Measurements from ENCODE around the gene CCDC9B.
A peak's percentile ranks its signal among the peaks of the same experiment; 100 is the strongest.

Gene CCDC9B

DNA sequence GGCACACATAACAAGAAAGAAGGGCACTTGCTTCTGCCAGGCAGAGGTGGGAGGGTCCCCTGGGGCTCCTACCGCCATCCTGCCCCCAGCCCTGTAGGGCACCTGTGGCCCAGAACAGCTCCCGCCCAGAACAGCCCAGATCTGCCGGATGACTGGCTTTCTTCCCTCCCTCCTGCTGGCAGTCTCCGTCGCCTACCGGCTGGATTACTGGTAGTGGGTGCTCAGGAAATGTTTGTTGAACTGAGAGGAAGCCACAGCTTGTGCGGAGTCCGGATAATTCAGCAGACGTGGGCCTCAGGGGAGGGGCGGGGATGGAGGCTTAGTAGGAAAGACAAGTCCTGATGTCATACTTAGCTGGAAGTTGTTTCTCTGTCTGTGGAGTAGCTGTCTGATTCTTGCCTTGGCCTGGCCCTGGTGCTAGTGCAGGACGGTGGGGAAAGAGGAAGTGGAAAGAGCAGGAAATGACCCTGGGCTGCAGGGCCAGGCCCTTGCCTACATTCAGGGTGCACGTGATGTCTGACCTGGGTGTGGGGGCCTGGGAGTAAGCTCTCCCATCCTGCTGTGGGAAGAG lies 6.7 kb downstream of the CCDC9B start:
- Histone ChIP-seq H3K9me3 (ENCODE audit: control insufficient read depth, insufficient read depth, low read length) (no peaks in the 10 kb centered on the region), H3K9ac (ENCODE audit: low read depth, low read length) (no peak overlapping the region), H3K4me1 (ENCODE audit: insufficient read depth, low read length) (peaks cover 5% of the 10 kb centered on the region; the same call in 1 of the 2 replicates), H3K36me3 (ENCODE audit: insufficient read depth, low read length) (no peaks in the 10 kb centered on the region; the same call in 1 of the 2 replicates)

DNA sequence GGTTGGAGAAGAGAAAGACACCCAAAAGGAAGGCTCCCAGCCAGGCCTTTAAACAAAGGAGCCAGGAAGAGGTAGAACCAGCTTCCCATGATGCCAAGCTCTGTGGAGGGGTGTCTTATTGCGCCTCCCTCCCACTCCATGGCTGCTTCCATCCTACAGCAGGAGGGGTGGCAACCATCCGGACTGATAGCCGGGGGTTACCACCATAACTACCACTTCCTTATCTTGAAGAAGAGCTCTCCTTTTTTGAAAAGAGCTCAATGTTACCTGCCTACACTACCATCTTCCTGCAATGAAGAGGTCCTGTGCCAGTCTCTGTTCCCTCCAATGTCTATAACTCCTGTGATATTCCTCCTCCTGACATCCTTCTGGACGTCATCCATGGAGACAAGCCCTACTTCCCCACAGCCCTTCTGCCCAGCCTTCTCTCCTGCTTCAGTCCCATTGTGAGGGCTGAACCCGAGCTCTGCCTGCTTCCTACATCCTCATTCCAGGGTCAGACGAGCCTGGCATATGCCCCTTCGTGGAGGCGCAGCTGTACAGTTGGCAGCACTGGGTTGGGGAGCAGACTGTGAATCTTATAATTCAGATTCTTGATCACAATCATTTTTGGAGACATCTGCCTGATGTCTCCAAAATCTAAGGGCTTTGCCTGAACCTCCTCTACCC lies 8.5 kb downstream of the CCDC9B start:
- H3K4me1 ChIP-seq (ENCODE audit: insufficient read depth, low read length), result peaks cover 17% of the 10 kb centered on the region
- H3K9me3 ChIP-seq (ENCODE audit: control insufficient read depth, insufficient read depth, low read length), result no peaks in the 10 kb centered on the region
- H3K36me3 ChIP-seq (ENCODE audit: insufficient read depth, low read length), result no peaks in the 10 kb centered on the region; the same call in 1 of the 2 replicates
- H3K9ac ChIP-seq (ENCODE audit: low read depth, low read length), result no peak overlapping the region

DNA sequence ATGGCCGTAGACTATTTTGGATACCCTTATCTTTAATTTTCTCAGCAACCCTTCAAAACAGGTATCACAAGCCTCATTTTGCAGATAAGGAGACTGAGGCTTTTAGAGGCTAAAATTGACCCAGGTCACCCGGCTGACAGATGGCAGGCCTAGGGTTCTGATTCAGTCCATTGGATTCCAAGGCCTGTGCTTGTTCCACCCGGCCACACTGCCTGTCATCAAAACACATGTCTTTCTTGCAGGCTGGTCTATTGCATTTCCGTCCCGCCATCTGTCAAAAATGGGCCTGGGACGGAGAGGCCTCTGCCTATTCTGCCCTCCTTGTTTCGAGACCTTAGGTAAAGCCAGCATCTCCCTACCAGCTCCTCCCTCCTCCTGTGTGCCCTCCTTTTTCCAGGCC lies 9.1 kb downstream of the CCDC9B start:
- Histone ChIP-seq H3K4me1 (ENCODE audit: insufficient read depth, low read length) (peaks cover 23% of the 10 kb centered on the region), H3K9ac (ENCODE audit: low read depth, low read length) (no peak overlapping the region), H3K36me3 (ENCODE audit: insufficient read depth, low read length) (no peaks in the 10 kb centered on the region; the same call in 1 of the 2 replicates), H3K9me3 (ENCODE audit: control insufficient read depth, insufficient read depth, low read length) (no peaks in the 10 kb centered on the region)

DNA sequence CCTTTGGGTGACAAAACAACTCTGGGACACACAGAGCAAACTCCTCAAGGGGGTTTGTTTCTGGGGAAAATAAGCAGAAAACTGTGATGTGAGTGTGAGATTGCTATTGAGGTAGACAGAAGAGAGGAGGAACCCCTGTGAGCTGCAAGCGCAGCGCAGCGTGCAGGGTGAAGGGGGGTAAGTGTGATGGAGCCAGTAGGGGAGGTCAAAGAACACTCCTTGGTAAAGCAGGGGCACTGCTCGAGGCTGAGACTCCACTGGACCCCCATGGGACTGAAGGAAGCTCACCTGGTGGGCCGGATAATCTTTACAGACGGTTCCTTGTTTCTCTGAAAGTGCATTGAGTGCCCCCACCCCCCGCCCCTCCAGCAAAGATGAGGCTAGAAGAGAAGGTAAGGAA lies 9.7 kb downstream of the CCDC9B start:
- Histone ChIP-seq H3K36me3 (ENCODE audit: insufficient read depth, low read length) (no peaks in the 10 kb centered on the region; the same call in 1 of the 2 replicates), H3K4me1 (ENCODE audit: insufficient read depth, low read length) (peaks cover 27% of the 10 kb centered on the region), H3K9ac (ENCODE audit: low read depth, low read length) (no peak overlapping the region), H3K9me3 (ENCODE audit: control insufficient read depth, insufficient read depth, low read length) (no peaks in the 10 kb centered on the region)

DNA sequence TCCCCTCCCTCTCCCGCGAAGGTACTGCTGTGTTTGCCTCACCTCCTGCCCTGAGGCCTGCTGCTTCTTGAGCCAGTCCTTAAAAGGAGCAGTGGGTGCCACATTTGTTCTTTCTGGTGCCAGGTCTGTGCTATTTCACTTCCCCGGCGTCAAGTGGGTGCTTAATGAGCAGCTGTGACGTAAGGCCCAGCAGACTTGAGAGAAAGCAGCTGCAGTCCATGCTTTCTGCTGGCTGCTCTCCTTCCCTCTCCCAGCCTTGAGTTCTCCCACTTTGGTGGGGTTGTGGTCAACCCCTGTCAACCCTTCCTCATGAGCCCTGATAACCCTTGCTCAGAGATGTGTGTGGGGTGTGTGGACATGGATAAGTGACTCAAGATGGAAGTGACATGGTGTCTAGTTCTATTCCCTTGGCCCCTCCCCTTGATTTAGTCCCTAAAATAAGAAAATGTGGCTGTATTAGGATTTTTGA lies 10.3 kb downstream of the CCDC9B start:
- Histone ChIP-seq H3K4me1 (ENCODE audit: insufficient read depth, low read length) (peaks cover 29% of the 10 kb centered on the region), H3K9me3 (ENCODE audit: control insufficient read depth, insufficient read depth, low read length) (no peaks in the 10 kb centered on the region), H3K9ac (ENCODE audit: low read depth, low read length) (no peak overlapping the region), H3K36me3 (ENCODE audit: insufficient read depth, low read length) (no peaks in the 10 kb centered on the region; the same call in 1 of the 2 replicates)

DNA sequence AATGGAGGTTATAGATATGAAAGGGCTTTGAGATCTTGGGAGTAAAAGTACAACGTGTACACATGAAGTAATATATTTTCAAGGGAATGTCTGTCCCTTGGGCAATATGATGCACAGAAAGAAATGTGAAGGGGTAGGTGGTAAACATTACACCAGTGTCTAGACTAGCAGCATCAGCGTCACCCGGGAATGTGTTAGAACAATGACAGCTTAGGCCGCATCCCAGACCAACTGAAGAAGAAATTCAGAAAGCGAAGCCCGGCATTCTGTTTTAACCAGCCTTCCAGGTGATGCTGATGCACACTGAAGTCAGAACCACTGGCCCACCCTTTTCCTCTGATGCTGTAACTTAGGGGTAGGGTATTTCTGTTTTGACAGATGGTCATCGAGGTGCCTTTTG lies 10.9 kb downstream of the CCDC9B start:
- Histone ChIP-seq H3K9me3 (ENCODE audit: control insufficient read depth, insufficient read depth, low read length) (no peaks in the 10 kb centered on the region), H3K4me1 (ENCODE audit: insufficient read depth, low read length) (peaks cover 34% of the 10 kb centered on the region), H3K9ac (ENCODE audit: low read depth, low read length) (no peak overlapping the region), H3K36me3 (ENCODE audit: insufficient read depth, low read length) (no peaks in the 10 kb centered on the region; the same call in 1 of the 2 replicates)

DNA sequence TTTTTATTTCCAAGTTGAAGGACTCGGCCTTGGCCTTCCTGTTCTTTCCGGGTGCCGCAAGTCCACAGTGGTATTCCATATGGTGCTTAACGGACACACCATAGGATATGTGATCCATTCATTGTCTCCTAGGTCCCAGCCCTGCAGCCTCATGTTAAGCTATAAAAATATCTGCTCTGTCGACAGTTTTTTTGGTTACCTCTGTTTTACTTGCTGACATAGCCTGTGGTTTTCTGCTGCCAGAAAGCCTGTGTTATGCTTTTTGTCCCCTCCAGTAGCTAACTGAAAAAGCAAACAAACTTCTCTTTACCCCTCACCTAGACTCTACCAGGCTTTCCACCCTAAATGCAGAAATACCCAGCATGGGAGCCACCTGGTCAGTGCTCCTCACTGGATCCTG lies 12.0 kb downstream of the CCDC9B start:
- no peaks in the 10 kb centered on the region for H3K9me3 ChIP-seq (ENCODE audit: control insufficient read depth, insufficient read depth, low read length)
- no peaks in the 10 kb centered on the region; the same call in 1 of the 2 replicates for H3K36me3 ChIP-seq (ENCODE audit: insufficient read depth, low read length)
- H3K4me1 ChIP-seq (ENCODE audit: insufficient read depth, low read length), result peaks cover 34% of the 10 kb centered on the region
- H3K9ac ChIP-seq (ENCODE audit: low read depth, low read length), result no peak overlapping the region

DNA sequence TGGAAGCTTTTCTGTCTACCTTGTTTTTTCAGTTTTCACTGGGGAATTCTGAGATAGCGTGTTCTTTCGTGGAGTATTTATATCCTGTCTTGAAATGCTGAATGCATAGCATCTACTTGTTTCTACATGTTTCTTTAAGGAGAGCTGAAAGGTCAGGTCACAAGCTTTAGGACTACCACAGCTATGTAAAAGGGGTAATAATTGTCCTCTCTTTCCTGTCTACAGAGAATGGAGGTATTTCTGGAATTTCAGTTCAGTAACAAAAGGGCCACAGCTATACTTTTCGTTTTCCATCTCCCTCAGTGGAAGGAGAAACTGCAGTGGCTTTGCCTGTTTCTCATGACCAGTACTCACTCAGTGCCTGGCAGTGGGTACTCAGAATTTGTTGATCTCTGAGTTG lies 12.6 kb downstream of the CCDC9B start:
- H3K9ac ChIP-seq (ENCODE audit: low read depth, low read length), result no peak overlapping the region; the same call in 1 of the 2 replicates
- no peaks in the 10 kb centered on the region; the same call in 1 of the 2 replicates for H3K36me3 ChIP-seq (ENCODE audit: insufficient read depth, low read length)
- no peaks in the 10 kb centered on the region for H3K9me3 ChIP-seq (ENCODE audit: control insufficient read depth, insufficient read depth, low read length)
- peaks cover 34% of the 10 kb centered on the region for H3K4me1 ChIP-seq (ENCODE audit: insufficient read depth, low read length)

DNA sequence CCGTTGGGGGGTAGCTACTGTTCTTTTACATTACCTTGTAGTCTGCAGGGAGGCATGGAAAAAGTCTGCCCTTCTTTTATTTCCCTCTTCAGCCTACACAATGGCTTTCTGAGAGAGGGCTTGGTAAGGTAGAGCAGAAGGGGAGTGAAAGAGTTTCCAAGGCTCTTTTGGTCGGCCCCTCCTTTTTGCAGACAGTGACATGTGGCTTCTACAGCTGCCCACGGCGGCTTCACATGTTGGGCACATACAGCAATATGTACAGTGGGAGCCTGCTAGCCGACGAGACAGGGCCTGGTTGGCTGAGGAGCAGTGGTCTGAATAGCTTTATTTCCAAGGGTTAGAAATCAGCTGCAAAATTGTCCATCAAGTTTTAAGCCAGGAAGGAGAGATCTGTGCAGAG lies 13.3 kb downstream of the CCDC9B start:
- Histone ChIP-seq H3K36me3 (ENCODE audit: insufficient read depth, low read length) (no peaks in the 10 kb centered on the region; the same call in 1 of the 2 replicates), H3K9me3 (ENCODE audit: control insufficient read depth, insufficient read depth, low read length) (no peaks in the 10 kb centered on the region), H3K9ac (ENCODE audit: low read depth, low read length) (no peak overlapping the region), H3K4me1 (ENCODE audit: insufficient read depth, low read length) (peaks cover 35% of the 10 kb centered on the region)

DNA sequence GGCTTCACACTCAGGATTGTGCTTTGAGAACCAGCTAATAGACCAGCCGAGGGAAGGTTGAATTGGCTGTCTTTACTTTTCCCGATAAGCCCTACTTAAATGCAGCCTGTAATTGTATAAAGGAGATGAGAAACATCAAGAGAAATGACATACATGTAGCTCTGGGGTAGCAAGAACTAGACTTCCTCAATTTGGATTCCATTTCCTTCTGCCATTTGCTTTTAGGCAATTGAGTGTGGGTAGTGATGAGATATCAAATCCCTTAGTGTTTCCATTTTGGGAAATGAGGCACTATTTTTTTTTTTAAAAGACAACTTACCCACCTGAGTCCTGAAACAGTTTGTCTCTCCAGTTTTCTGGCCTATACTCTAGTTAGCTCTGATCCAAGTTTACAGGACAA lies 15.0 kb downstream of the CCDC9B start:
- Histone ChIP-seq H3K36me3 (ENCODE audit: insufficient read depth, low read length) (no peaks in the 10 kb centered on the region), H3K9me3 (ENCODE audit: control insufficient read depth, insufficient read depth, low read length) (no peaks in the 10 kb centered on the region), H3K4me1 (ENCODE audit: insufficient read depth, low read length) (peaks cover 44% of the 10 kb centered on the region), H3K9ac (ENCODE audit: low read depth, low read length) (no peak overlapping the region)

DNA sequence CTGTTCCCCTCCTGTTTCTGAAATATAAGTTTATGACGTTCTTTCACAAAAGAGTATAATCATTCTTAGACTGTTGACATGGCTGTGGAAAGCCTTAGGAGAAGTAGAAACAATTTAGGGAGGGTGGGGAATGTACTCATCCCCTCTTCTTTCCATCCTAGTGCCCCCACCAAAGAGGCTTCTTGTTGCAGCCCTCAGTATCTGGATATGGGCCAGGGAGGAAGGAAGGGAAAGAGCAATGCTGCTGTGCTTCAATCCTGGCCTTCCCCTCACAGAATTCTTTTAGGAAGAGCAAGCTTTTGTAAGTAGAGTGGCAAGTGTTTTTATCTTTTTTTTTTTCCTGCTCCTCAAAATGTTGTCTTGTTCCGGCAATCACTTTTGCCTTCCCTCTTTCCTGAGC lies 15.6 kb downstream of the CCDC9B start:
- Histone ChIP-seq H3K36me3 (ENCODE audit: insufficient read depth, low read length) (no peaks in the 10 kb centered on the region), H3K4me1 (ENCODE audit: insufficient read depth, low read length) (peaks cover 49% of the 10 kb centered on the region), H3K9me3 (ENCODE audit: control insufficient read depth, insufficient read depth, low read length) (no peaks in the 10 kb centered on the region), H3K9ac (ENCODE audit: low read depth, low read length) (no peak overlapping the region; the same call in 1 of the 2 replicates)

DNA sequence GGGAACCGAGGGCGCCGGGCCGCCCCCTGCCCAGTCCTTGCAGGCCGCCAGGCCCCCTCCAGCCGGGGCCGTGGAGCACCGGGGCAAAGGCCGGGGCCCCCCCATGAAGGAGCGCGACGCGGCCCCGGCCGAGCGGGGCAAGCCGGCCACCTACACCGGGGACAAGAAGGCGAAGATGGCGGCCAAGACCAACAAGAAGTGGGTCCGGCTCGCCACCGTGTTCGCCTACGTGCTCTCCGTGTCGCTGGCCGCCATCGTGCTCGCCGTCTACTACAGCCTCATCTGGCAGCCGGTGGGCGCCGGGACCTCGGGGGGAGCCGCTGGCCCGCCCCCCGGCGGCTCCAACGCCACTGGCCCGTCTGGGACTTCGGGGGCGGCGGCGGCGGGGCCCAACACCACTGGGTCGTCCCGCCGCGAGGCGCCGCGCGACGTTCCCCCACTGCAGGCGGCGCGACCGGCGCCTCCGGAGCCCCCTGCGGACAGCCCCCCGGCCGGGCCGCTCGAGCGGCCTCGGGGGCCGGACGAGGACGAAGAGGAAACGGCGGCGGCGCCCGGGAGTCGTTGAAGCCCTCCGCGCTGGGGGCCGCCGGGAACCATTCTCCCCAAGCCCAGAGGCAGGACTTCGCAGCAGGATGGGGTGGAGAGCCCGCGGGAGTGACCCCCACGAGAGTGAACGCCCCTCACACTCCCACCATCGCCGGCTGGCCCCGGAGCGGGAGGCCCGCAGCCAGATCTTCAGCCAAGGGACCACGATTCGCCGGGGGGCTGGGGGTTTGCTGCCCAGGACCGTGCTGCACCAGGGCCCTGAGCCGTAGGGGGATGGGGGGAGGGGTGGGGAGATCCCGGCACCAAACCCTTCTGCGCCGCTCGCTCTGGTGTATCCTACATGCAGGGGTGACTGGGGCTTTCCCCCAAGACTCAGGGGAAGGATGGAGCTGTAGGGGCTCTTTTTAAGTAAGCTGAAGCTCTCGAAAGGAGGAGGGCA lies 16.5 kb downstream of the CCDC9B start:
- Histone ChIP-seq H3K4me1 (ENCODE audit: insufficient read depth, low read length) (peaks cover 49% of the 10 kb centered on the region), H3K9ac (ENCODE audit: low read depth, low read length) (peak overlapping the region; percentile 68; the same call in 1 of the 2 replicates), H3K9me3 (ENCODE audit: control insufficient read depth, insufficient read depth, low read length) (no peaks in the 10 kb centered on the region), H3K36me3 (ENCODE audit: insufficient read depth, low read length) (no peaks in the 10 kb centered on the region)

DNA sequence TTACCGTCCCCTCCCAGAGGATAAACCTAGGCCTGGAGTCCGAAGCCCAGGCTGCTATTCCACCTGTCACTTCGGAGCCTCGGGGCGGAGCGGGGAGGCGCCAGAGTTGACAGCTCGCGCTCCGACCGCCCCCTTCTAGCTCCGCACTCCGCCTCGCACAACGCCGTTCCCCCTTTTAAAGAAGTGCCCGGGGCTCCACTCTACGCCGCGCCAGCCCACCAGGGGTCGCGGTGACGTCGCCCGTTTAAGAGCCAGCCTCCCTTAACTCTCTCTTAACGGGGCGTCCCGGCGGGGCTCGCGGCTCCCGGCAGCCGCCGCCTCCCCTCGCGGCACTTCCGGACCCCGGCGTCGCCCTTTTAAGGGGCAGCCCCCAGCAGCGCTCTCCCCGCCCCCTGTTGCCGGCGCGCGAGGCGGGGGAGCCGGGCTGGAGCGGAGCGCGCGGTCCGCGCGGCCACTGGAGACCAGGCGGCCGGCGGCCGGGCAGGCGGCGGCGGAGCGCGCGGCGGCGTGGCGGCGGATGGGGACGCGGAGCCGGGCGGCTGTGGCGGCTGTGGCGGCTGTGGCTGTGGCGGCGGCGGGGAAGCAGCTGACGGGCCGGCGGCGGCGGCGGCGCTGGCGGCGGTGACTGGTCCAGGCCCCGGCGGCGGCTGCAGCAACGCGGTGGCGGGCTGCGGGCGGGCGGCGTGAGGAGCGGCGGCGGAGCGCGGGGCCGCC lies 17.3 kb downstream of the CCDC9B start, which contains the start of gene INAFM2:
INAFM2 (plus strand) TSS at position 454 of the 714 bp plus-strand sequence. CDS start 364 bp downstream, outside the sequence.
- Histone ChIP-seq H3K9ac (ENCODE audit: low read depth, low read length) (peak within 1 kb of the TSS; percentile 68; the same call in 1 of the 2 replicates), H3K36me3 (ENCODE audit: insufficient read depth, low read length) (no peaks in the 10 kb centered on the region), H3K9me3 (ENCODE audit: control insufficient read depth, insufficient read depth, low read length) (no peaks in the 10 kb centered on the region), H3K4me1 (ENCODE audit: insufficient read depth, low read length) (peaks cover 44% of the 10 kb centered on the region)

Measured in ES-I3 (cell line).